Measurements from ENCODE around the gene GRIP2. TPM values are rescaled to one million over a fixed set of nuclear protein-coding genes. Genes with fewer than 3 reads are reported as not detected.

GRIP2 gene
- total and polyA plus RNA-seq, 10 donors, result 0.15 to 3.7 (median 1.2) TPM

DNA sequence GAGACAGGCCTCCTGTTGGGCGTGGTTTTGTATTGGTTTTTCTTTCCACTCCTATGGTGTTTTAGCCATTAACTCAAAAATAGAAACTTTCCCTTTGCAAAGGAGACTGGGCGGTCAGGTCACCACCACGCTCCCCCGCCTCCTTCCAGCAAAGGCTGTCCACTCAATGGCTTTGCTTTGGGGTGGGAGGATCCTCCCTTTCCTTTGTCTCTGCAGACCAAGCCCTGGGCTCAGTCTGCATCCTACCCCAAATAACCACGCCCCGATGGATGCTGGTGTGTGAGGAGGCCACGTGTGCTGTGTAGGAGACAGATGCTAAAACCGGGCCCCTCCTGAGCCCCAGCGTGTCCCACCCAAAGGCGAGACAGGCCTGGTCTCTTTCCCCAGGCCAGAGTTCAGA is 68.5 kb downstream of the GRIP2 start:
- Histone ChIP-seq H3K4me1 (peaks cover 0 to 46% (median 10%) of the 10 kb centered on the region in 6 donors), H3K9me3 (no peaks in the 10 kb centered on the region), H3K27me3 (replicated peaks in 1 of 7) (no peaks in the 10 kb centered on the region), H3K4me3 (no peak overlapping the region), H3K27ac (no peak overlapping the region), H3K36me3 (peaks cover 3 to 100% (median 83%) of the 10 kb centered on the region in 6 donors)
- DNase-seq, result no peak
- 88 to 99% (median 95%) methylated on average over 7 to 10 of the region's 10 CpGs for whole genome bisulfite sequencing, 5 donors
- TF ChIP-seq POLR2AphosphoS5 (IDR thresholded peaks at IDR 0.05) (peak in 1 of 3 donors; percentile 29), POLR2A (IDR thresholded peaks at IDR 0.05) (no peak)
- TF ChIP-seq, protein P1, sequence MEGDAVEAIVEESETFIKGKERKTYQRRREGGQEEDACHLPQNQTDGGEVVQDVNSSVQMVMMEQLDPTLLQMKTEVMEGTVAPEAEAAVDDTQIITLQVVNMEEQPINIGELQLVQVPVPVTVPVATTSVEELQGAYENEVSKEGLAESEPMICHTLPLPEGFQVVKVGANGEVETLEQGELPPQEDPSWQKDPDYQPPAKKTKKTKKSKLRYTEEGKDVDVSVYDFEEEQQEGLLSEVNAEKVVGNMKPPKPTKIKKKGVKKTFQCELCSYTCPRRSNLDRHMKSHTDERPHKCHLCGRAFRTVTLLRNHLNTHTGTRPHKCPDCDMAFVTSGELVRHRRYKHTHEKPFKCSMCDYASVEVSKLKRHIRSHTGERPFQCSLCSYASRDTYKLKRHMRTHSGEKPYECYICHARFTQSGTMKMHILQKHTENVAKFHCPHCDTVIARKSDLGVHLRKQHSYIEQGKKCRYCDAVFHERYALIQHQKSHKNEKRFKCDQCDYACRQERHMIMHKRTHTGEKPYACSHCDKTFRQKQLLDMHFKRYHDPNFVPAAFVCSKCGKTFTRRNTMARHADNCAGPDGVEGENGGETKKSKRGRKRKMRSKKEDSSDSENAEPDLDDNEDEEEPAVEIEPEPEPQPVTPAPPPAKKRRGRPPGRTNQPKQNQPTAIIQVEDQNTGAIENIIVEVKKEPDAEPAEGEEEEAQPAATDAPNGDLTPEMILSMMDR (IDR thresholded peaks at IDR 0.05 in 8 of 11, conservative IDR thresholded peaks at IDR 0.05 in 3 of 11), result no peak
- intact Hi-C loops (cut with DNase I; ENCODE audit: low total_unique reads), result no loop called here

DNA sequence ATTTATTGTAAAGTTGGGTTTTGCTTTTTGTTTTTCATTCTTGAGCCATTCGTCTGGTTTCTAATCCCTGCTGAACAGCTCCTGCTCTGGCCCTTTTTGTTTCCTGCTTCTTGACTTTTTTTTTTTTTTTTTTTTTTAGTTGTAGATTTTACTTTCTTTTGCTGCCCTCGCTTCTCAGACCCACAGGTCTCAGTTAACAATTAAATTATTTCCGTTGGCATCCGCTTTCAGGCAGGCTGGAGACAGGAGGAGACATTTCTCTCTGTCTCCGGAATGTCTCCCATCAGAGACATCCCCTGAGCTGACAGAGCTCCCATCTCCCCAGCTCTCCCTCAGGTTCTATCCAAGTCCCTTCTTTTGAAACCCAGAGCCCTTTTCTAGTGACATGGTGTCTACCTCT is 69.1 kb downstream of the GRIP2 start:
- Histone ChIP-seq H3K4me1 (peaks cover 0 to 44% (median 10%) of the 10 kb centered on the region in 6 donors), H3K27ac (no peak overlapping the region), H3K27me3 (replicated peaks in 1 of 7) (no peaks in the 10 kb centered on the region), H3K4me3 (no peak overlapping the region), H3K36me3 (peaks cover 3 to 100% (median 84%) of the 10 kb centered on the region in 6 donors), H3K9me3 (no peaks in the 10 kb centered on the region)
- no peak for TF ChIP-seq POLR2A (IDR thresholded peaks at IDR 0.05)
- DNase-seq, result no peak
- WGBS, 5 donors, result 89 to 96% (median 92%) methylated on average over 5 of the region's 5 CpGs
- intact Hi-C loops (cut with DNase I; ENCODE audit: low total_unique reads), result no loop called here

DNA sequence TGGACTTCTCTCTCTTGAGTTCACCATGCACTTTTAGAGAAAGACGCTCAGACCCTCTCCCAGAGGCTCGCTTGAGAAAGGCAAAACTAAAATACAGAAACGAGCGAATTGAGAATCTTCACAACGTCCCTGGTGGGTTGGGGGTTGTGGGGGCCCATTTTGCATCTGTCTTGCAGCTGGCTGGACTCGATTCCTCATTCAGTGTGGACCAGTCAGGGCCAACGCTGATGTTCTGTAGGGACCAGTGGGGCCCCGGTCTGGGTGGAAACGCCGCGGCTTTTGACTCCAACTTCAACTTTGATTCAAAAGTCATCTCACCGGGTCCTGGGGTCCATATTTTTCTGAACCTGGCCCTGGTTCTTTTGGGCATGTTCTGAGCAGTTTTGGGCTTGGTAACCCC is 69.7 kb downstream of the GRIP2 start:
- Histone ChIP-seq H3K4me3 (no peak overlapping the region), H3K27ac (no peak overlapping the region), H3K27me3 (replicated peaks in 1 of 7) (no peaks in the 10 kb centered on the region), H3K4me1 (peaks cover 0 to 38% (median 7%) of the 10 kb centered on the region in 6 donors), H3K9me3 (no peaks in the 10 kb centered on the region), H3K36me3 (peaks cover 3 to 100% (median 83%) of the 10 kb centered on the region in 6 donors)
- DNase-seq, result no peak
- intact Hi-C loops (cut with DNase I; ENCODE audit: low total_unique reads), result no loop called here
- 76 to 95% (median 94%) methylated on average over 11 to 12 of the region's 12 CpGs for WGBS, 5 donors
- TF ChIP-seq POLR2AphosphoS5 (IDR thresholded peaks at IDR 0.05) (no peak), POLR2A (IDR thresholded peaks at IDR 0.05) (no peak)
- TF ChIP-seq, protein P1 (IDR thresholded peaks at IDR 0.05 in 8 of 11, conservative IDR thresholded peaks at IDR 0.05 in 3 of 11), result no peak

DNA sequence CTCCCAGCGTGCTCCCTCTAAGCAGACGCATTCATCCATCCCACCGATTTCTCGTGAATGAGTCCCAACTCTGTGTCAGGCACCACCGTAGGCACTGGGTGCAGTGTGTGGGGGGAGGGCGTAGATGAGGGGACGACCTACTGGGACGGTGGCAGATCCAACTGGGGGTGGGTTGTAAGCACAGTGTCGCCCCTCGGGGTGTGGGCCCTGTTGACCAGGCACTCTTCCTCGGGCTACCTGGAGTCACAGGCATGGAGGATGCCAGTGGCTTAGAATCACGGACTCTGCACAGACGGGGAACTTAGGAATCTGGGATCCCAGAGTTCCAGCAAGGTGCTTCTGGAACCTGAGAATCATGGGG is 71.5 kb downstream of the GRIP2 start:
- Histone ChIP-seq H3K27ac (no peak overlapping the region), H3K4me1 (peaks cover 0 to 24% (median 5%) of the 10 kb centered on the region in 6 donors), H3K36me3 (peaks cover 3 to 100% (median 84%) of the 10 kb centered on the region in 6 donors), H3K9me3 (no peaks in the 10 kb centered on the region), H3K4me3 (no peak overlapping the region), H3K27me3 (replicated peaks in 1 of 7) (no peaks in the 10 kb centered on the region)
- intact Hi-C loops (cut with DNase I; ENCODE audit: low total_unique reads), result loop anchor here (5.0 to 10.0 kb wide), 3 partner anchors 206 to 574 kb away; no protein-coding TSS in a partner anchor
- no peak for DNase-seq
- TF ChIP-seq POLR2AphosphoS5 (IDR thresholded peaks at IDR 0.05) (peak in 1 of 3 donors; percentile 22), POLR2A (IDR thresholded peaks at IDR 0.05) (no peak)
- WGBS, 5 donors, result 91 to 95% (median 92%) methylated on average over 13 of the region's 13 CpGs

DNA sequence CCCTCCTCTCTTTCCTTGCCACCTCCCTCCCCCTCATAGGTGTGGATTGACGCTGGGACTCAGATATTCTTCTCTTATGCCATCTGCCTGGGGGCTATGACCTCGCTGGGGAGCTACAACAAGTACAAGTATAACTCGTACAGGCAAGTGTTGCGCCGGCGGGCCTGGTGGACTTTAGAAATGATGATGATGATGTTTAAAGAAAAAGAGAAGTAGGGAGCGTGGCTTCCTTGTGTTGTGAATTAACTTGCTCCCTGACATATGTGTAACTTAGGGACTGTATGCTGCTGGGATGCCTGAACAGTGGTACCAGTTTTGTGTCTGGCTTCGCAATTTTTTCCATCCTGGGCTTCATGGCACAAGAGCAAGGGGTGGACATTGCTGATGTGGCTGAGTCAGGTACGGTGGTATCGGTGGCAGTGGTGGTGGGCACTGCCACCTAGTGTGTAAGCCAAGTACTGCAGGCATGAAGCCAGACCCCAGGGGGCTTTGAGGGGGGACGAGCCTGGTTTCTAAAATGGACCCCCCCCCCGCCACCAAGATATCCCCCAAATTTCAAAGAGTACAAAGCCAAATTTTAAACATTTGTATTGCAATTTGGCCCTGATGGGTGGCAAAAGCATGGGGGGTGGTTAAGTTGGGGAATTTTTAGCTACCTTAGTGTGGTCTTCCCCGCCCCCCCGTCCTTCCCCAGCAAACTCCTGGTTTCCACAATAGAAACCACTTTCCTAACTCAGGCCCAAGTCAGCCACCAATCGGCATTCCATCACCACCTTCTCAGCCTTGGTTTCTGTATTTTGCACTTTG is 72.1 kb downstream of the GRIP2 start:
- Histone ChIP-seq H3K4me1 (peaks cover 0 to 25% (median 3%) of the 10 kb centered on the region in 6 donors), H3K36me3 (peaks cover 3 to 100% (median 84%) of the 10 kb centered on the region in 6 donors), H3K4me3 (no peak overlapping the region), H3K27ac (peak overlapping the region in 2 of 8 donors; percentile 8 to 43), H3K9me3 (no peaks in the 10 kb centered on the region), H3K27me3 (replicated peaks in 1 of 7) (no peaks in the 10 kb centered on the region)
- no peak for DNase-seq
- TF ChIP-seq POLR2AphosphoS5 (IDR thresholded peaks at IDR 0.05), result peak in 2 of 3 donors; percentile 33 to 43
- TF ChIP-seq, protein P1 (IDR thresholded peaks at IDR 0.05 in 8 of 11, conservative IDR thresholded peaks at IDR 0.05 in 3 of 11), result peak; percentile 77 to 91 (median 86)
- TF ChIP-seq POLR2A (IDR thresholded peaks at IDR 0.05), result no peak
- 55 to 68% (median 60%) methylated on average over 15 of the region's 15 CpGs for WGBS, 5 donors
- intact Hi-C loops (cut with DNase I; ENCODE audit: low total_unique reads), result loop anchor here (5.0 to 10.0 kb wide), 3 partner anchors 206 to 573 kb away; no protein-coding TSS in a partner anchor

All from spleen (tissue), 11 donors.